Suppressor macrophage (primary cell): ENCODE data around the gene BIRC2.
"Not testable (repeated sequence)": the region's sequence is repeated elsewhere in the genome, so short reads cannot be mapped to it uniquely, and the experiment has no call there.

Source experiments
- DNase-seq, 4 experiments: peaks; one replicate each; pipeline ENCODE4 v3.0.0-alpha.2; 2020 to 2022

BIRC2 gene

GRCh38 chr11:102323542-102324251, 23.3 kb upstream of the BIRC2 start:
- DNase-seq, result no peak

GRCh38 chr11:102325088-102325487, 21.9 kb upstream of the BIRC2 start:
- no peak for DNase-seq

GRCh38 chr11:102328748-102329147, 18.3 kb upstream of the BIRC2 start:
- DNase-seq, result no peak

DNA sequence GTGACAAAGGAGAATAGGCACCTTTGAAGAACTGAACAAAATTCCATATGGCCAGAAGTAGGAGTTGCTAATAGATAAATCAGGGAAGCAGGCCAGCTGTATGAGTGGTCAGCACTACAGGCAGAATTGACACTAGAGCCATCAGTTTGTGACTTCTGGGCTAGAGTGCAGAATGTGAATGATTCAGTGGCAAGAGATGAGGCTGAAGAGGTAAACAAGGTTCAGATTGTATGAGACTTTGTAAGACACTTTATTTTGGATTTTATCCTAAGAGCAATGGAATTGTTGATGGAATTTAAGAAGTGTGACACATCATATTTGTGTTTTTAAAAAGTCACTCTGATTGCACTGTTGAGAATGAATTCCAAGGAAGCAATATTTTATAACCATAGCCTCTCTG, 16.8 kb upstream of the BIRC2 start:
- DNase-seq, result no peak

- DNase-seq, result no peak
Measured at GRCh38 chr11:102331341-102331740, 15.7 kb upstream of the BIRC2 start.

DNA sequence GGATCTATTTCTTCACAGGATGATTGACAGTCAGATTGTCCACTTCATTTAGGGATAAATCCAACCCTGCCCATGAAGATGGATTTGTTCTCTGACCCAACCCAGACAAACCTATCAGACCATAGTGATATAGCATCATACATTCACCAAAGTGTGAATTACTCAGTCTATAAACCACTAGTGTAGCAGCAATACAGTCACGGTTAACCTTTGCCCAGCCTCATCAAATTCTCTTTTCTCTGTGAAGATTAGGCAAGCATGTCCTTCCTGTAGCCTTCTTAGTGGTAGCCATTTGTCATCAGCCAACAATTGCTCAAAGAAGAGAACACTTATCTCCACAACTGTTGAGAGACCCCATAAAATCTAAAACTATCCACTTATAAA, 14.4 kb upstream of the BIRC2 start:
- no peak for DNase-seq

- DNase-seq, result no peak
Measured at GRCh38 chr11:102338479-102339010, 8.5 kb upstream of the BIRC2 start.

- DNase-seq, result not testable (repeated sequence)
Measured at GRCh38 chr11:102341311-102341710, 5.7 kb upstream of the BIRC2 start.

DNA sequence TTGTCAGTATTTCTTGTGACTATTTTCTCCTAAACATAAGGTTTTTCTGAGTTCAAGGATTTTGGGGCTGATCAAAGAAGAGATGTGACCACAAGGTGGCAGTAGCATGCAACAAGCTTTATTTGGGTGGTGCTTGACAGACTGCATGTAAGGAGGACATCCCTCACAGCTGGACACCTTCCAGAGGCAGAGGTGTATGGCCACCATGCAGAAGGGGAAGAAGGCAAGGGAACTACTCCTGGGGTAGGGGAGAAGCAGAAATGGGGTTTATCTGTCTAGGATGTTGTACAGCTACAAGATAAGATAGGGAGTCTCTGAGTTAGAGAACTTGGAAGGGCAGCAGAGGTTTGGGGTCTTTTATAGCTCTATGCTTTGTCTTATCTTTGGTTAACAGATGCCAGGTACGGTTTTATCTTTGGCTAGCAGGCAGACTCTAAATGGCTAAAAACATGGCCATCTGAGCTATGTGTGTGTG, 5.1 kb upstream of the BIRC2 start:
- peak; percentile 84 to 90 (median 86) for DNase-seq

DNA sequence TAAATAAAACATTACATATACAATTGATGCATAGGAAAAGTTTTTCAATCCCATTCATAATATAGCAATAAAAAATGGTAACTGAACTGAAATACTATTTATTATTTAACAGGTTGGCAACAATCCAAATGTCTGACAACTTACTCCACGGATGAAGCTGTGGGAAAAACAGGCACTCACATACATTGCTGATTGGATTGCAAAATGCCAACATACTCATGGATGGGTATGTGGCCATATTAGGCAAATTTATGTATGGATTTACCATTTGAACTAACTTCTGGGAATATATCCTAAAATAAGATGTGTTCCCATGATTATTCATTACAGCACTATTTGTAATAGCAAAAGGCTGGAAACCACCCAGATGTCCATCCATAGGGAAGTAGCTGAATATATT, 3.2 kb upstream of the BIRC2 start:
- no peak for DNase-seq

GRCh38 chr11:102345904-102346303, 1.1 kb upstream of the BIRC2 start:
- peak in 2 of 4 experiments; percentile 5 to 11 for DNase-seq

- no peak for DNase-seq
Measured at GRCh38 chr11:102346456-102346747, 612 bp upstream of the BIRC2 start.

DNA sequence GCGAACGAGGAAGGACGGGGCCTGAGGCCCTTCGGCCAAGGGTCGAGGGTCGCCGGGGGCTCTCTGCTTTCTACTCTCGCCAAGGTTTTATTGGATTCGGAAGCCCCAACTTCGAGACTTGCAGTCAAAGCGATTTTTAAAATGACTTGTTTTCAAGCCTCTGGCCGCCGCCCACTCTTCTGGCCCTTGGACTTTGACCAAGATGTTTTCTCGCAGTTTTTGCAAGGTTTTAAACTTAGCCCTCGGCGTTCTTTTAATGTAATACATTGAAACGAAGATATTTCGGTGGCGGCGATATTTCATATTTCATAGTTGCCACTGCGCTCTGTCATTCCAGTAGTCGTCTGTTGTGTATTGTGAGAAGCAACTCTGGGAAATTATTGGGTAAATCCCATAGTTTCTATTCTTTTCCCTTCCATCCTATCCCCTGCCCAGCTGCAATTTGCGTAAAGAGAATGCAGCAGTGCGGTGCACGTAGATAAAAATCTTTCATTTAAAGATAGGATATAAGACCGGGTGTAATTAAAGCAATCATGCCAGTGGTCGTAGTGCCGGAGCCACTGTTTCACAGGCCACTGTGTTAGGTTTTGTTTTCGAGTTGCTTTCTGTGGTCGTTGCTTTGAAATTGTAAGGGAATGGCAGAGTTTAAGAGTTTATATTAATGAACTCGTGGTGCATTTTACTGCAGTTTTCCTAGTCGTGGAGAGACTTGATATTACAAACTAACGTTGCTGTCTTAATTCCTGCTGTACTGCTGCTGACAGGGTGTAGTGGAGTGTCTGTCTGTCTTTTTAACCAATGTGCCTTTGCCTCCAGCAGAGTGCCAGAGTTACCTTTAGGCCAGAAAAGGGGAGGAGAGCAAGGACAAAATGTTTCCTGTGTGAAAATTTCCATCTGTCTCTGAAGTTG, 702 bp downstream of the BIRC2 start:
- DNase-seq, result peak; percentile 26 to 42 (median 30)

DNA sequence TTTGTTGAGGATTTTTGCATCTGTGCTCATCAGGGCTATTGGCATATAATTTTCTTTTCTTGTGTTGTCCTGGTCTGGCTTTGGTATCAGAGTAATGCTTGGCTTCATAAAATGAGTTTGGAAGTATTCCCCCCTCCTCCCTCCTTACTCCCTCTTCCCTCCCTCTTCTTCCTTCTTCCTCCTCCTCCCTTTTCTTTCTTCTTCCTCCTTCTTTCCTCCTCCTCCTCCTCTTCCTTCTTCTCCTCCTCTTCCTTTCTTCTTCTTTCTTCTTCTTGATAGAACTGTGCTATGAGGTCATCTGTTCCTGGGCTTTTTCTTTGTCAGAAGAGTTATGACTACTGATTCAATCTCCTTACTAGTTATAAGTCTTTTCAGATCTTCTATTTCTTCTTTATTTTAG, 10.1 kb downstream of the BIRC2 start:
- DNase-seq, result no peak

GRCh38 chr11:102359372-102359771, 12.4 kb downstream of the BIRC2 start:
- no peak for DNase-seq

DNA sequence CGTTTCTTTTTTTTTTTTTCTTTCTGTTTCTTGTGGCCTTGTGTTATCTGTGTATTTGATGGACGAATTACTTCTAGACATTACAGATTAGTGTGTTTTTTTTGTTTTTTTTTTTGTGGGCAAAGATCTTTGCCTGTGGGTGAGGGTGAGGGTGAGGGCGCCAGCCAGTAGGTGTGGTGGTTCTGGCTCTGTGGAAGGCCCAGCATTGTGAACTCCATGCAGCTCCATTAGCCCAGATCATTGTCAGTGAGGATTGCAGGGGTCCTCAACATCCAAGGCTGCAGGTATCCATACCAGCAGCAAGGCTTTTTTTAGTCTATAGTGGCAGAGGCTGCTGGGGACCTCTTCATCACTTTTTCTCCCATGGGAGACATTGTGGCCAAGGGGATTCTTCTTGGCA, 13.7 kb downstream of the BIRC2 start:
- no peak for DNase-seq

DNA sequence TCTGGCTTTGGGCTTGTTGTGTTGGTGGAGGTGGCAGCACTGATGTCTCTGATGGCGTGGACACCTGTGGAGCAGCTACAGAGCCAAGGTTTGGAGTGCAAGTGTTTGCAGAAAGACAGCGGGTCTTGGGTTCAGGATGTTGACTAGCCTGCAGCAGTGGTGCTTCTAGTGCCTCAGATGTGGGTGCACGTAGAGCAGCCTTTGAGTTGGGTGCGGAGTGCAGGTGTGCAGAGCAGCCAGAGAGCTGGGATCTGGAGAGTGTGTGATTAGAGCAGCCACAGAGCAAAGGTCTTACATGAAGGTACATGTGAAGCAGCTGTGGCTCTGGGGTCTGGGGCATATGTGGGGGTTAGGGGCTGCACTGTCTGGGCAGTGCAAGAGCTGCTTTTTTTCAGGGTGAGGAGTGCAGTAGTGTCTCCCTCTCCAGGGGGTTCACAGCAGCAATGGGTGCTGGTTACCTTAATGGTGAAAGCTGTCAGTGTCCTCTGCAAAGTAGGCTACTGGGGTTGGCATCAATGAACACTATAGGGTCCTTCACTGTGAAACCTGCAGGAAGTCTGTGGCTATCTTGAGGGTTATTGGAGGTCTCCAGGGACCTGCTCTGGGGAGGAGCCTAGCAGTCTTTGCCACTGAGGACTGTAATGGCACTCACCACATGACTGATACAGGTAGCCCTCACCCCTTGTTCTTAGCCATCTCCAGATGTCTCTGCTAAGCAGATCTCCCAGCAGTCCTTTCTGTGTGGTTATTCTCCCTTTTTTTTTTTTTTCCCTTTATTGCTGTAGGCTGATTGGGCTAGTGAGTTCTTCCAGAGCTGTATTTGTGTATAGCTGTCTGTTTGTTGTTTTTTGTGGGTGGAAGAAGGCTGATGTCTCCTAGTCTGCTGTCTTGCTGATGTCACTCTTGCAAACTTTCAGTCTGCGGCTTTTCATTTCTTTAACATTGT, 14.3 kb downstream of the BIRC2 start:
- no peak for DNase-seq

DNA sequence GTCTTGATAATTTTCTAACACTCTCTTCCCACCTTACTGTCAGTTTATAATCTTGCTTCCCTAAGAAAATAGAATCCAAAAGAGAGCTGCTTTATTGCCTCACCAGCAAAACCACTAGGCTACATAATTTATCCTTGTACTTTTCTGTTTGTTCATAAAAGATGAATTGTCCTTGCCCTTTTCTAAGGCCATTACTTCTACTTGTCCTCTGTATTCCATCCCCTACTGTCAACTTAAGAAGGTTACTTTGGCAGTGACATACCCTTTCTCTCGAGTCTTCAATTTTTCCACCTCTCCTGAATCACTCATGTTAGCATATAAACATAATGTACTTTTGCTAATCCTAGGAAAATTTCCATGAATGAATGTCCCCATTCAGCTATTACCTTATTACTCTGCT, 18.0 kb downstream of the BIRC2 start:
- DNase-seq, result no peak

DNA sequence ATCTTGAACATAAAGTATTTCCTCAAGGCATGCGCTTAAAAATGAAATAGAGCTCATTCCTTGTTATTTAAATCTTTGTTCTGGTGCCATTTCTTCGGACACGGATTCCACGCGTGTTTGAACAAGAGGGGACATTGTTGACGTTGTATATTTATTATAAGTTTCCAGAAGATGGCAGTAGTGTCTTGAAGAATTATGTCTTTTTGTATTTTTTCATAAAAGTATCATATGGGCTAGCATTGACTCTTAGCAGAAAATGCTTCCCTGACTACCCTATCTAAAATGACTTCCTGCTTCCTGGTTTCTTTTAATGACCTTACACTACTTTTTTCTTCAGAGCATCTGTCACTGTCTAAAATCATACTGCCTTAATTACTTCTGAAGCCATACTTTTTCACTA, 20.4 kb downstream of the BIRC2 start:
- DNase-seq, result peak in 2 of 4 experiments; percentile 40 to 52

DNA sequence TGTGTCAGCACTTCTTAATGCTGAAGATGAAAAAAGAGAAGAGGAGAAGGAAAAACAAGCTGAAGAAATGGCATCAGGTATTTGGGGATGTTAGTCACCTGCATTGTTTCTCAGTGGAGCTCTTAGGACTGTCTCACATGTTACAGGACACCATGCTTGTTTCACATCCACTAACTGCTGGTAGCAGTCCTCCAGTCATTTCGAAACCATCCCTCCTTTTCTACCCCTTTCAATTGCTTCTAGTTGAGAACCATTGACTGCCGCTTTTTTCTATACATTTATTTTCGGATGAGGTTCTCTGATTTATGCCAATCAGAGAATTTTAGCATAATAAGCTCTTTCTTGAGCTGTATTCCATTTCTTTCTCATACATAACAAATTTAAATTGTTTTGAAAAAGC, 21.5 kb downstream of the BIRC2 start:
- no peak for DNase-seq

DNA sequence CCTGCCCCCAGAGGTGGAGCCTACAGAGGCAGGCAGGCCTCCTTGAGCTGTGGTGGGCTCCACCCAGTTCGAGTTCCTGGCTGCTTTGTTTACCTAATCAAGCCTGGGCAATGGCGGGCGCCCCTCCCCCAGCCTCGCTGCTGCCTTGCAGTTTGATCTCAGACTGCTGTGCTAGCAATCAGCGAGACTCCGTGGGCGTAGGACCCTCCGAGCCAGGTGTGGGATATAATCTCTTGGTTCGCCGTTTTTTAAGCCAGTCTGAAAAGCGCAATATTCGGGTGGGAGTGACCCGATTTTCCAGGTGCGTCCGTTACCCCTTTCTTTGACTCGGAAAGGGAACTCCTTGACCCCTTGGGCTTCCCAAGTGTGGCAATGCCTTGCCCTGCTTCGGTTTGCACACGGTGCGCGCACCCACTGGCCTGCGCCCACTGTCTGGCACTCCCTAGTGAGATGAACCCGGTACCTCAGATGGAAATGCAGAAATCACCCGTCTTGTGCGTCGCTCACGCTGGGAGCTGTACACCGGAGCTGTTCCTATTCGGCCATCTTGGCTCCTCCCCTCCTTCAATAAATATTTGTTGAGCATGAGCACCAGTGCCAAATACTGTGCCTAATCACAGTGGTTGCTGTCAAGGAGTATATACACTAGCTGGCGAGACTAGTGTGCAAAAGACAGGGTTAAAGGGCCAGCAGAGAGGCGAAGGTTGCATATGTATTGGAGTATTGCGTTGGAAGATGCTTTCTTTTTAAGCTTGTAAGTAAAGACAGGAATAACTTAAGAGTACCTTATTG, 27.8 kb downstream of the BIRC2 start:
- DNase-seq, result not testable (repeated sequence)
